Uterus (tissue), 2 donors: ENCODE measurements around the gene SPP1.

Experiments
- CTCF ChIP-seq, 4 experiments: fragments of 200-600 bp in 2 of 4; fragments of 450-650 bp in 2 of 4; sonication (generic) in 2 of 4; IDR thresholded peaks; one replicate each; pipeline ENCODE4 v1.5.1; 2016 to 2019; ENCODE audit warnings: antibody characterized with exemption in 4 of 4, mild to moderate bottlenecking in 2 of 4, moderate library complexity in 1 of 4
- POLR2A ChIP-seq, 2 donors: fragments of 450-650 bp; IDR thresholded peaks; one replicate each; pipeline ENCODE4 v1.6.1; 2016; ENCODE audit warnings: antibody characterized with exemption in 2 of 2, mild to moderate bottlenecking in 1 of 2, moderate library complexity in 1 of 2

GRCh38 chr4:87950493-87950892, 25.0 kb upstream of the SPP1 start:
- TF ChIP-seq CTCF (IDR thresholded peaks at IDR 0.05) (no peak), POLR2A (IDR thresholded peaks at IDR 0.05) (no peak)
